Activated naive CD4-positive, alpha-beta T cell treated with Interleukin-2 at 50 U/mL for 16 hours (primary cell): ENCODE data around the gene CEACAM1.
A peak's percentile ranks its signal among the peaks of the same experiment; 100 is the strongest.
"Not testable (repeated sequence)": the region's sequence is repeated elsewhere in the genome, so short reads cannot be mapped to it uniquely, and the experiment has no call there.

Experiments used
- DNase-seq: peaks from one replicate; pipeline ENCODE4 v3.0.0-alpha.2; 2020

The CEACAM1 gene

DNA sequence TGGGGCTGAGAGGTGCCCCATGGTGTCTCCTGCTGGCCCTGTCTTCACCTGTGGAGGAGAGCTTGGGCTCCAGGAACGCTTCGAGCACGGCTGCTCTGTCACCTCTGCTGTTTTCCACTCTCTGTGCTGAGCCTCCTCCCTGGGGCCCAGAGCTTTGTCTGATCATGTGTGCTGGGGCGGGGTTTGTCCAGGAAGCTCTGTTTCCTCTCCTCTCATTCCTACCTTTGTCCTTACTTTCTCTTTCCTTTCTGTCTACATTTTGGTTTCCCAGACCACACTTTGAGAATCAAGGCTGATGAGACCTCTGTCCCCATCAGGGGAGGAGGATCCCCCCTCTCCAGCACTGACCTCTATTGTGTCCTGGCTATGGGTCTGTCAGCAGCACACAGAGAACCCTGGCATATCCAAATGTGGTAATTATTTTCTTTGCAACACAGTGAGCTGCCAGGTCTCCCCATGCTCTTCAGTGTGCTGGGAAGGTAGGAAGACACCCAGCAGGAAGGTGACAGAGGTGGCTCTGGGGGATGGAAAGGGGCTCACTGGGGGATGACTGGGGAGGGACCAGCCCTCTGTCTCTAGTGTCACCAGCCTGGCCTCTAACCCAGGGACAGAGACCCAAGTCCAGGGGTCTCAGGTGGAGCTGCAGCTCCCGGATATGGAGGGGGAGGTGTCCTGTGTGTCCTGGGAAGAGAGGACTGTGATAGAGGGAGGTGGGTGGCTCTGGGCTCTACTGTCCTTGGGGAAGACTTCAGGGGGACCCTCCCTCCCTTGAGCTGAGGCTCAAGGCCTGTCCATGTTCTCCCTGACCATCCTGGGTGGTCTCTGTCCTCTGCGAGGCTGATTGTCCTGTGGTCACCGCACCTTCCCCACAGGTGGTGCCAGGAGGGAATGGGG, at the start of gene CEACAM1:
TSS of gene CEACAM1 (minus strand) at position 128 of the 894 bp plus-strand sequence. CDS start at position 21, 107 bp downstream.
- DNase-seq, result peak; percentile 34

DNA sequence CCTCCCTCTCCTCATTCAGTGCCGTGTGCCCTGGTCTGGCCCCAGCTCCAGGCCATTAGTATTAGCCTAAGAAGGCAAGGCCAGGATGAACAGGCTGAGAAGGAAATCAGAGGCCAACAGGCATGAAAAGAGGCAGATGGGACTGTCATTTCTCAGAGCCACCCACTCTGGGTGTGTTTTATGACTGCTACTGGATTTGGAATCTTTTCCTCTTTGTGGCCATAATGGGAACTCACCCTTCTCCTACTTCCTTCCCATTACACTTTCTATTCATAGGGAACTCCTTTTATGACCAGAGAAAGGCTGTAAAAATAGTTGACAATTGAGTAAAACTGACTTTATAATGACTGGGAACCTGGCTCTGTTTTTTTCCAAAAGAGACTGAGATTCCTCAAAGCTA, 48.7 kb upstream of the CEACAM1 start:
- no peak for DNase-seq

DNA sequence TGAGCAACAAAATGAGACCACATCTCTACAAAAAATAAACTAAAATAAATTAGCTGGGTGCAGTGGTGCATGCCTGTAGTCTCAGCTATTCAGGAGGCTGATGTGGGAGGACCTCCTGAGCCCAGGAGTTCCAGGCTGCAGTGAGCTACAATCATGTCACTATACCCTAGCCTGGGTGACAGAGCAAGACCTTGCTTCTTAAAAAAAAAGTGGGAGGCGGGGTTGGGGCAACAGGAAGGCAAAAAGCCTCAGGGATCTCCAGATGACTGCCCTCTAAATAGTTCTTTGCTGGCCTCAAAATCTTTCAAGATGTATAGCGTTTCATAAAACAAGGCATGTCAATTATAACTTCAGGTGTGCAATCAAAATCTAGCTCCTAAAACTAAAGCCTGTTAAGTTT, 48.0 kb upstream of the CEACAM1 start:
- DNase-seq, result no peak

DNA sequence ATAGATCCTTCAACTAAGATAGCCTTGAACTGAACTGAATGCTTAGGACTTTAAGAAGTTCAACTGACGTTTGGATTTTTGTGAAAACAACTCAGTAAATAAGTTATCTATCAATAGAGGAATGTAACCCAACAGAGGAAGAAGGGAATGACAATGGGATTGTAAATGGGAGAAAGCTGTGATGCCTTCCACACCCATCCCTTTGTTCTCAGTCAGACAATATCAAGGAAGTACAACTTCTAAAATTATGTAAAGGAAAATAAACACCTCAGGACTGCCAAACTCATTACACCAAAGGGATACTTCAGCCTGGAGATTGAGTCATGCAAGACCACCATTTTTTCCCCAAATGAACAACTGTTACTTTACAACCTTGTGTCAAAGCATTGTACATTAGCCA, 45.4 kb upstream of the CEACAM1 start:
- no peak for DNase-seq

DNA sequence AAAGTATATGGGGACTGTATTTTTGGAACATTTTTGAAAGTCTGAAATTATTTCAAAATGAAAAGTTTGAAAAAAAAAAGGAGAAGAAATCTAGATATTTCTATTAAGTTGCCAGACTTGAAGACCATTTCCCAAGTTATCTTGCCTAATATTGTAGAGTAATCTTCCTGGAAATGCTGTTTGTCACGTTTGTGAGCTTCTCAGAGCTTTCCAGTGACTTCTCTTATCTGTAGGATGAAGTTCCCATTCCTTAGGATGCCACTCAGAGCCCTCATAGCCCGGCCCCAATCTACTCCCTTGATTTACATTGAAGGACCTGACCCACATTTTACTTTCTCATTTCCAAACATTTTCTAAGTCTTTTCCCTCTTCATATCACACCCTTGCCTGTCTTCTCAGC, 42.8 kb upstream of the CEACAM1 start:
- no peak for DNase-seq

DNA sequence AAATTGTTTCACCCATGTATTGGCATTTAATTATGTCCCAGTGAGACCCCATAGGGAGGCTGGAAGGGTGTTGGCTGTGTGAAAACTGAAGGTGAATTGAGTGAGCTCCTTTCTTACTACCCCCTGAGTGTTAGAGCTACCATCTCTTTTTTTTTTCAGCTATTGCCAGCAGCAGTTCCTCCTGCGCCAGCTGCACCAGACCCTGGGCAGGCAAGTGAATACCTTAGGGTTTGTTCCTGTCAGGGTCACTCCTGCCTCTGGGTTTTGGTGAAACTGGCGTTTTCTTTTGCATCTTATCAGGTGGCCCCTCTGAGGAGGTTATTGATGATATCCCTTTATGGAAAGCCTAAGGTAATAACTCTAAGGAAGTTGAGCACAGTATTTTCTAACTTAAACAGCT, 40.9 kb upstream of the CEACAM1 start:
- no peak for DNase-seq

DNA sequence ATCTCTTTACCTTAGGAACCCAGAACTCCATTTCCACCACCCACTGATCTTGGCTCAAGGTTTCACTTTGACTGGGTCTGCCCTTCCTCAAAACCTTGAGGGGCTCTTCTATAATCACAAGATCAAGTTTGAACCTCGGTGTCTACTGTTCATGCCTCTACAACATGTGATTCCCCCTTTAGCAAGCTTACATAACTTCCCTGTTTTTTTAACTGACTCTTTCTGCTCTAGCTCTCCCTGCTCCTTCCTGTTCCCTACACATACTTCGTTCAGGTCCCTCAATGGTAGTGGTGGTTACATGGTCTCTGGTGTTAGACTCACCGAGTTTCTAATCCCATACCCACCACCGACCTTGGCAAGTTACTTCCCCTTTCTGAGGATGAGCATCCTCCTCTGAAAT, 39.7 kb upstream of the CEACAM1 start:
- no peak for DNase-seq

DNA sequence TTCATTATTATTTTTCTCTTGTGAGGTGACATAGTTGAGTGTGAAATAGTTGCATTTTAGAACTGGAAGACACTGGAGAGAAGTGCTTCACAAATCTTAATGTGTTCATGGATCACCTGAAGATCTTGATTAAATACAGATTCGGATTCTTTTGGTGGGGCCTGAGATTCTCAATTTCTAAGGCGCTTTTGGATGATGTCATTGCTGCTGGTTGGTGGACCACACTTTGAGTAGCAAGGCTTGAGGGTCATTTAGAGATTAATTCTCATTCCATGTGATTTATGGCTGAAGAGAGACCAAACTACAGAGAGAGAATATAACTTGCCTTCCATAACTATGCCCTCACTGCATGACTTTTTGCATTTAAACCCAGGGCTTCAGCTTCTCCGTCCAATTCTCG, 39.3 kb upstream of the CEACAM1 start:
- no peak for DNase-seq

DNA sequence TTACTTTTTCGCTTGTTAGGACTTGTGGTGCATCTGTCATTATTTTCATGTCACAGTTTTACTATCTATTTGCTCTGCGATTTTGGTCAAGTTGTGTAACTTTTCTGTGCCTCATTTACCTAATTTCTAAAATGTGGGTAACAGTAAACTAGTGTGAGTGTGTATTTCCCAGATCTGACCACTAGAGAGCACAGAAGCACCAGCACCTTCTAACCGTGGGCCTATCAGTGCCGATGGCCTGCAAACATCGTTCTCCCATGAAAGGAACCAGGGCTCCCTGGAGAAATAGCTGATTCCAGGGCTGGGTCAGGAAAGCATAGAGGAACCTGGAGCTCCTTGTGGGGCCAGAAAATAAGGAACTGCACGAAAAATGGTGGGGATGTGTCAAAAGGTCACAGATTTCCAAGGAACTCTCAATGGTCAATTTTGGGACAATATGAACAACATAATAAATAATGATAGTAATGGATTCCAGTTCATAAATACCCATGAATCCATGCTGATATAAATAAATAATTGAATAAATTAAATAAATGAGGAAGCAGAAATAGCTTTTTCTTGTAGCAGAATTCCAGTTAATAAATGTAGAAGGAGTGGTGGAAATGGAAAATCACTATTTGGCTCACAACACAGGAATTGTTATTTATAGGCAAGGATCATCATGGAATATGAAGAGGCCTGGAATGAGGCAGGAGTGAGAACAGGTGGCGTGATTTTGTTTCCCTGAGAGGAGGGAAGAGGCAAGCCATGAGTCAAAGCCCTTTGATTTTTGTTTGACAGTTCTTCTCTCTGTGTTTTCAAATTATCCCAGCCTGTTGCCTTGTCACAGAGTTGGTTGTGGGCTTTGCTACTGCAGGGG, 35.3 kb upstream of the CEACAM1 start:
- peak; percentile 5 for DNase-seq

DNA sequence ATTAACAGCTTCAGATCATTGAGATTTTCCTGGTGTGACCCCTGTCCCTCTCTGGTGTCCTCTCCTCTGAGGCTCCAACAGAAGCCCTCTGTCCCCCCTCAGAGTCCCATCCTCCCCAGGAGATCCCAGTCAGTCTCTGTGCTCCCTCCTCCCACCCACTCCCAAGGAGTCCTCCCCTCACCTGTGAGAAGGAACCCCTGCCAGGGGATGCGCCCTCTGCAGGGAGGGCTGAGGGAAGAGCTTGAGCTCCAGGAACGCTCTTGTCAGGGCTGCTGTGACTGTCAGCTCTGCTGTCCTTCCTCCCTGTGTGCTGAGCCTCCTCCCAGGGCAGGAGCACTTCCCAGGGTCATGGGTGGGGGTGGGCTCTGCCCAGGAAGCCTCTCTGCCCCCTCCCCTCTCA, 33.2 kb upstream of the CEACAM1 start:
- DNase-seq, result no peak

DNA sequence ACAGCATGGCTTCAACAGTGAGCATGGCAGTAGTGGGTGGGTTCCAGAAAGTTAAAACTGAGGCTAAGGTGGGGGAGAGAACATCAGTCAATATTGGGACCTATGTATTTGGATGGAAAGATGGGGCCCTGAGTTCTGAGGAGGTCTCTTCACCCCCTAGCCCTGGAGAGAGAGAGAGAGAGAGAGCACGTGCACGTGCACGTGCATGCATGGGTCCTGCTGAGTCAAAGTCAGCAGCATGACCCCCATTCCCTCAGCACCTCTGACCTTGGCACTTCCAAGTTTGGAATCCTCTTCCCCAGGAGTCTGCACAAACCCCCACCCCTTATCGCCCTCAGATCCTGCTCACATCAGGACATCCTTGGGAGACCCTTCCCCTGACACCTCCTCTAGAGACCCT, 32.5 kb upstream of the CEACAM1 start:
- DNase-seq, result no peak

DNA sequence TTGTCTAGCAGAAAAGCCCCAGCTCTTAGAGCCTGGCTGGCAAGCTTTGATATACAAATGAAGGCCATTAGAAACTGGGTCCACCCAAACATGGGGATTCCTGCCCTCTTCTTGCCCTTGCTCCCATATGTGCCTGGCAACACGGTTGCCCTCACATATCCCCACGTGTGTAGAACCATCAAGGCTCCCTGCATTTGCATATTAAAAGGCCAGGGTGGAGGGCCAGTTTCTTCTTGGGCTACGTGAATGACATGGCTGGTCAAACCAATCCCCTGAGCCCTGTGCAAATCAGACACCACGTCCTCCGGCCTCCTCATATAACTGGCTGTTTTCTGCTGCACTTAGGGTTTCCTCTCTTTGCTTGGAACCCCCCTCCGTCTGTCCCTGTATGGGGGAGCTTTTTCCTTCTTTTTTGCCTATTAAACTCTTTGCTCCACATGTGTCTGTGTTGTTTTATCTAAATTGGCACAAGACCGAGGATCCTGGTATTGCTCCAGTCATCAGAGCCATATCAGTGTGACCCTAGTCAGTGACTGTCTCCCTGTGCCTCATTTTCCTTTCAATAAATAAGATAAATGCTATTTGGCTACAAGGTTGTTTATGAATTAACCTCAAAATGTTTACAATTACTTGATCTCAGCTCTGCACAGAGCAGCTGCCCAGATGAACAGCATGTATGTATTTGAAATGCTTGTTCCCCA, 30.3 kb upstream of the CEACAM1 start:
- no peak for DNase-seq

DNA sequence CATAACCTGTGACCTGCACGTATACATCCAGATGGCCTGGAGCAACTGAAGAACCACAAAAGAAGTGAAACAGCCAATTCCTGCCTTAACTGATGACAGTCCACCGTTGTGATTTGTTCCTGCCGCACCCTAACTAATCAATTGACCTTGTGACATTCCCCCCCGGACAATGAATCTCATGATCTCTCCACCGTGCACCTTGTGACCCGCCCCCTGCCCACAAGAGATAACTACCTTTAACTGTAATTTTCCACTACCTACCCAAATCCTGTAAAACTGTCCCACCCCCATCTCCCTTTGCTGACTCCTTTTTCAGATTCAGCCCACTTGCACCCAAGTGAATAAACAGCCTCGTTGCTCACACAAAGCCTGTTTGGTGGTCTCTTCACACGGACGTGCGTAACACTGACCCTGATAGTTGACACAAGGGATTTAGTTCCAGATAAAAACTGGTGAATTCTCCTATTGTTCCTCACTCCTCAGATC, 29.1 kb upstream of the CEACAM1 start:
- DNase-seq, result not testable (repeated sequence)

DNA sequence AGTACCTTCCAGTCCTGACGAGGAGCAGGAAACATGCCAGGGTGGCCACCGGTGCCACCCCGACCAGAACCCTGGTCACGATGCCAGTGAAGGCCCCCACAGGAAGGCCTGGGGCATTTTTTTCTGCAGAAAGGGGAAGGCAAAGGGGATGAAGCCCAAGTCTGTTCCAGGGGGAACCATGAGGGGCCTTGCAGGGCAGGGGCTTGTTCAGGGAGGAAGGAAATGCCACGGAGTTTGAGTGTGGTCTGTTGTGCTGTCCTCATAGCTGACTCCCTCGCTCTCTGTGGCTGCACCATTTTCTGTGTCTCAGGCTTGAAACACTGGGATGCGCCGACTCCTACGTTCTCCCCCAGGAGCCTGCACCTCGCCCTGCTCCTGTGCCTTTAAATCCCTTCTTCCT, 27.5 kb upstream of the CEACAM1 start:
- DNase-seq, result no peak

DNA sequence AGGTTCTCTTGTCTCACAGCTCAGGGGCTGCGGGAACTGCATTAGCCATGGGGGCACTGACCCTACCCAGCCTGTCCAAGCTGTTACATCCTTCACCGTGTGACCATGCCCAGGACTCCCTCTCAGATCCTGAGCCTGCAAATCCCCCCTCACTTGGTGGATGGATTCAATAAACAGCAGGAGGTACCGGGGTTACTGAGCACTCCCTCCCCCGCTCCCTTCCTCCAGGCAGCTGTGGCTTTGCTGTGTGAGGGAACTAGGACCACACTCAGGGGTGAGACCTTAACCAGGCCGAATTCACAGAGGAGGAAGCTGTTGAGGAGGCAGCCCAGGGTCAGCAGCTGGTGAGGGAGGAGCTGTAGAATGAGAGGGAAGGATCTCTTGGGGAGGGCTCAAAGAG, 27.0 kb upstream of the CEACAM1 start:
- no peak for DNase-seq

DNA sequence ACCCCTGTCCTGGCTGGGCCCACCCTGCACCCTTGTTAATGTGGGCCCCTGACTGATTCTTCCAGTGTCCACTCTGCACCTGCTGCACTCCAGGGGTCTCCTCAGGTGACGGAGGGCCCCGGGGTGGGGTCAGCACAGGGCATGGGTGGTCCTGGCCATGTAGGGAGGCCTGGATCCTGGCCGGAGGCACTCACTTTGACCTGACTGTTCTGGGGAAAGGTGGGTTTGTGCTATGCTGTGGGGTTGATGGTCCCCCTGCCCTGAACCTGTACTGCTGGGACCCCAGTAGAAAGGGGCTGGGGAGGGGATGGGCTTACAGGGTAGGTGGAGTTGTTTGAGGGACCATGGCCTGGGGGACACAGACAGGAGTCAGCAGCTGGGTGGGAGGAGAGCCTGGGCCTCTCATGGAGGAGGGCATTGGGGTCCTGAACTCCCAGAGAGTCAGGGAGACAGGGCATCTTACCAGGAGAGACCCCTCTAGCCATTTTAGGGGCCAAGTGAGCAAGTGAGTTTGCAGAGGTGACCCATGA, 25.8 kb upstream of the CEACAM1 start:
- DNase-seq, result no peak

DNA sequence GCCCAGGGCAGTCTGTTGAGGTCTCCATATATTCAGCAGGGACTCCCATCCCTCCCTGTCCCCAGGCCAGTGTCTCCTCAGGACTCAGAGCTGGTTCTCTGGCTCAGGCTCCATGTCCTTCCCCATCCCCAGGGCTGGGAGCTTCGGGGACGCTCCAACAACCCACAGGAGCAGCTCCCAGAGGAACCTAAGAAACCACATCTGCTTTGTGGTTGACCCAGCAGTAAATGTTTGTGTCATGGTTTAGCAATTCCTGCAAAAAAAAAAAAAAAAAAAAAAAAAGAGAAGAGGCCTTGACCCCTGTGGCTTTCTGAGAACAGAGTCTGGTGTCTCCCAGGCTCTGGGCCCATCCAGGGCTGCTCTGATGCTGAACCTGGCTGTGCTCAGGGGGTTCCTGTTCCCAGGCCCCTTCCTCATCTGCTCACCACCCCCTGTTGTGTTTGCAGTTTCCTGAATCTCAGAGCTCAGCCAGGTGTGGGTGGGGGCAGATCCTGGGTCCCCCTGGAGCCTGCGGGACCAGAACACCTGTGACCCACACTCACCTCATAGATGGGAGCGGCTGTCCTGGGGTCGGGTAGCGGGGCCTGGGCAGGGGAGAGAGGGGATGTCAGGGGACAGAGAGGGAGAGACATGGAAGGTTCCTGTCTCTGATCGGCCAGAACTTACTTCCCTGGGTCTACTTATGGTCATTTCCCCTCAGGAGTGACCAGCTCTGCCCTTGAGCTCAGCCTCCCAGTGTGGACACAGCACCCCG, 25.2 kb upstream of the CEACAM1 start:
- no peak for DNase-seq

DNA sequence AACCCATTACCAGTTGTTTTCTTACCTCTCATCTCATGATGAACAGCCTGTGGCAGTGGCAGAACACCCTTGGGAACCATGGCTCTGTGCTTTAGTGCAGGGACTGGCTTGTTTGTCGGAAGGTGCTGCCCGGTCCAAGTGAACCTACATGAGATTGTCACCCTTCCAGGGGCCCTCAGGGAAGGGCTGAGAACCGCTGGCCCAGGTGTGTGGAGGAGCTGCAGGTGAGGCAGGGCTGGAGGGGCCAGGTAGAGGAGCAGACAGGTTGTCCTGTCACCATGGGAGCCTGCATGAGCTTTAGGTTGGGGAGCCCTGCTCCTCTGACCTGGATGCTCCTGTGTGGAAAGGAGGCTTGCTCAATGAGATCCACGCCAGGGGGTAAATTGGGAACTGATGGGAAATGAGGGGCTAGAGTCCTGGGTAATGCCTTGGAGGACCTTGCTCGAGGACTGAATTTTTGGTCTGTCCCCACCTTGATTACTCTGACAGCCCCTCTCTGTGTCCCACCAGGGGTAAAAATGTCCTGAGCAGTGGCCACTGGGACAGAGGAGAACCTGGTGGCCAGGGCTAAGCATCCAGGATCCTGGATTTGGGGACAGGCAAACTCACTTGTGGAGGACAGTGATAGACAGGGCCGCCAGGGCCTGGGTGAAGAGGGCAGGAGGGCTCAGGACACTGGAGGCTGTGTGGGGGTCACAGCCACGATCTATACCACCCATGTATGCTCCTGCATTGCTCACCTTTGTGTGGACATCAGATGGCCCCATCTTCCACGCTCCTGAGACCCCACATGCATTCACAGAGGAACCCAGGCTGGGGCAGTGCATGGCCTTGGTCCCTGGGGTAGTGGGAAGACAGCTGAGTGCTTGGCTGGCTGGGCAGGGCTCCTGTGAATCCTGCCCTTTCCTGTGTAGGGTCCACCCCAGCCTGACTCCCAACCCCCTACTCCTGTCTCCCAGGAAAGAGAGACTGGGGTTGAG, 24.1 kb upstream of the CEACAM1 start:
- no peak for DNase-seq

DNA sequence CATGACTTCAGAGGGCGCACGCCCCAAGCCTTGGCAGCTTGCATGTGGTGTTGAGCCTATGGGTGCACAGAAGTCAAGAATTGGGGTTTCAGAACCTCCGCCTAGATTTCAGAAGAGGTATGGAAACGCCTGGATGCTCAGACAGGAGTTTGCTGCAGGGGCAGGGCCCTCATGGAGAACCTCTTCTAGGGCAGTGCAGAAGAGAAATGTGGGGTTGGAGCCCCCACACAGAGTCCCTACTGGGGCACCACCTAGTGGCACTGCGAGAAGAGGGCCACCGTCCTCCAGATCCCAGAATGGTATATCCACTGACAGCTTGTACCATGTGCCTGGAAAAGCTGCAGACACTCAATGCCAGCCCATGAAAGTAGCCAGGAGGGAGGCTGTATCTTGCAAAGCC, 22.2 kb upstream of the CEACAM1 start:
- DNase-seq, result not testable (repeated sequence)

DNA sequence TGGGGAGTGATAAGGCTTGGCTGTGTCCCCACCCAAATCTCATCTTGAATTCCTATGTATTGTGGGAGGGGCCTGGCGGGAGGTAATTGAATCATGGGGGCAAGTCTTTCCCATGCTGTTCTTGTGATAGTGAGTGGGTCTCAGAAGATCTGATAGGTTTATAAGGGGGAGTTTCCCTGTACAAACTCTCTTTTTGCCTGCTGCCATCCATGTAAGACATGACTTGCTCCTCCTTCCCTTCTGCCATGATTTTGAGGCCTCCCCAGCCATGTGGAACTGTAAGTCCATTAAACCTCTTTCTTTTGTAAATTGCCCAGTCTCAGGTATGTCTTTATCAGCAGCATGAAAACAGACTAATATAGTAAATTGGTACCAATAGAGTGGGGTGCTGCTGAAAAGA, 20.8 kb upstream of the CEACAM1 start:
- not testable (repeated sequence) for DNase-seq

DNA sequence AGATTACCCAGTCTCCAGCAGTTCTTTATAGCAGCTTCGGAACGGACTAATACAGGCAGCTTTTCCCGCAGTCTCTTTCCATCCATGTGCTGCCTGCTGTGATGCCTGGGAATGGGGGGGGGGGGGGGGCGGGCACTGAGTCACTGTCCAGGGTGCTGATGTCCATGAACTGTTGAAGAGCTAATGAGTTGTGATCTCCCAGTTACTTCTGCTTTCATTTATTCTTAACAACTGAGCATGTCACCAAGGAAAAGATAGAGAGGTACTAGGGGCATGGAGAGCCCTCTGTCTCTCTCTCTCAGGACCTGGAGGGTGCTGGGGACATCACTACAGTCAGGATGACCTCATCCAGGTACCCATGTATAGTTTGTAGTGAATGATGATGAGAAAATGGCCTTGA, 20.3 kb upstream of the CEACAM1 start:
- no peak for DNase-seq
